Measurements from ENCODE around the gene CPA2.

DNA sequence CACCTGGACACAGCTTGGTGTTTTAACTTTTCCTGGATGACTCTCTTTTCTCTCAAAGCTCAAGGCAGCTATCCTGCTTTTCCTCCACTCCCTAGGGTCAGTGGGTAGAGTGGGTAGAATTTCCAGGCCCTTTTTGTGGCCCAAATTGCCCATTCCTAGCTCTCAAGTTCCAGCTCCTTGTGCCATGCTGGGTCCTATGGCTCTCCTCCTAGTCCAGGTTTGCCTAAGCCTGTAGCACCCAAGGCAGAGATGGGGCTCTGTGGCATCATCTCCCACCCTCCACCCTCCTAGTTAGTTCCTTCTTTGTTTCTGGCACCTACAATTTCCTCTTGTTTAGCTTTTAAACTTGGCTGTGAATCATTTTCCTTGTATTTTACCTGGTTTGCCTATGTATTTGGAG lies 36.0 kb downstream of the CPA2 start:
- TF ChIP-seq POLR2A (IDR thresholded peaks at IDR 0.05) (no peak), EP300 (IDR thresholded peaks at IDR 0.05) (no peak), POLR2AphosphoS5 (IDR thresholded peaks at IDR 0.05) (no peak)
- TF ChIP-seq, protein P1, sequence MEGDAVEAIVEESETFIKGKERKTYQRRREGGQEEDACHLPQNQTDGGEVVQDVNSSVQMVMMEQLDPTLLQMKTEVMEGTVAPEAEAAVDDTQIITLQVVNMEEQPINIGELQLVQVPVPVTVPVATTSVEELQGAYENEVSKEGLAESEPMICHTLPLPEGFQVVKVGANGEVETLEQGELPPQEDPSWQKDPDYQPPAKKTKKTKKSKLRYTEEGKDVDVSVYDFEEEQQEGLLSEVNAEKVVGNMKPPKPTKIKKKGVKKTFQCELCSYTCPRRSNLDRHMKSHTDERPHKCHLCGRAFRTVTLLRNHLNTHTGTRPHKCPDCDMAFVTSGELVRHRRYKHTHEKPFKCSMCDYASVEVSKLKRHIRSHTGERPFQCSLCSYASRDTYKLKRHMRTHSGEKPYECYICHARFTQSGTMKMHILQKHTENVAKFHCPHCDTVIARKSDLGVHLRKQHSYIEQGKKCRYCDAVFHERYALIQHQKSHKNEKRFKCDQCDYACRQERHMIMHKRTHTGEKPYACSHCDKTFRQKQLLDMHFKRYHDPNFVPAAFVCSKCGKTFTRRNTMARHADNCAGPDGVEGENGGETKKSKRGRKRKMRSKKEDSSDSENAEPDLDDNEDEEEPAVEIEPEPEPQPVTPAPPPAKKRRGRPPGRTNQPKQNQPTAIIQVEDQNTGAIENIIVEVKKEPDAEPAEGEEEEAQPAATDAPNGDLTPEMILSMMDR (IDR thresholded peaks at IDR 0.05), result no peak

Measured in upper lobe of left lung (tissue), 4 donors.